GM18951 (cell line): ENCODE measurements around the gene LDLRAD3.

Source experiments
- POLR2A ChIP-seq: IDR thresholded peaks from 4 replicates; pipeline ENCODE4 v1.6.1; 2011; ENCODE audit warnings: mild to moderate bottlenecking; ENCODE audit not compliant: insufficient read length, insufficient read depth; ENCODE audit errors: extremely low read depth
- in situ Hi-C: fragments of 300-500 bp; cut with MboI; formaldehyde crosslinking; loops from one replicate; pipeline ENCODE4 v1.12.0; 2022; ENCODE audit warnings: low sequenced_read_pairs, mixed read lengths, inconsistent platforms; ENCODE audit not compliant: unreplicated experiment

The LDLRAD3 gene

DNA sequence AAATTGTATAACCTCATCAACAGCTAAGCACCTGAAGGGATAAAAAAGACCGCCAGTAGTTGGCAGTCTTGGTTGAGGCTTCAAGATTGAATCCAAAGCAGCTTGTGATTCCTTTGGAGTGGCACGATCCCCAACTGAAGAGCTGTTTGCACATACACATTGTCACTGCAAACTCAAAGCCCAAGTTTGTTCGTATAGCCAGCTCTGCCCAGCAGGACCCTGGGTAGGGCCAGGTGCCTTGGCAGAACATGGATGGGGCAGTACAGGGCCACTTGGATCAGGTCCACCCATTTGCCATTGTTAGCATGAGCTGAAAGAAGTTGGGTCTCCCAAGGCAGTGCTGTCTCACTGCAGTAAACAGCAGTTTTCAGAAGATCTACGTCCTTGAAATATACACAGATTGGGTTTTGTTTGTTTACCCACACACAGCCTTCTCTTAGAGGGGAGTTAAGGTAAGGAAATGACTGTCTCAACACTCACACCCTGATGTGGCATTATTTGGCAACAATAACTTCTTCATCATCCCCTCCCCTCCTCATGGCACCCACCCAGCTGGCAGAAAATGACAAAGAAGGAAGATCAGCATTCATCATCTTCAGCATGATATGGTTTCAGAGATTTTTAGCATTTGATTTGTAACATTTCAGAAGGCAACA lies 212.4 kb downstream of the LDLRAD3 start:
- TF ChIP-seq POLR2A, result no peak
- in situ Hi-C loops, result no loop called here

DNA sequence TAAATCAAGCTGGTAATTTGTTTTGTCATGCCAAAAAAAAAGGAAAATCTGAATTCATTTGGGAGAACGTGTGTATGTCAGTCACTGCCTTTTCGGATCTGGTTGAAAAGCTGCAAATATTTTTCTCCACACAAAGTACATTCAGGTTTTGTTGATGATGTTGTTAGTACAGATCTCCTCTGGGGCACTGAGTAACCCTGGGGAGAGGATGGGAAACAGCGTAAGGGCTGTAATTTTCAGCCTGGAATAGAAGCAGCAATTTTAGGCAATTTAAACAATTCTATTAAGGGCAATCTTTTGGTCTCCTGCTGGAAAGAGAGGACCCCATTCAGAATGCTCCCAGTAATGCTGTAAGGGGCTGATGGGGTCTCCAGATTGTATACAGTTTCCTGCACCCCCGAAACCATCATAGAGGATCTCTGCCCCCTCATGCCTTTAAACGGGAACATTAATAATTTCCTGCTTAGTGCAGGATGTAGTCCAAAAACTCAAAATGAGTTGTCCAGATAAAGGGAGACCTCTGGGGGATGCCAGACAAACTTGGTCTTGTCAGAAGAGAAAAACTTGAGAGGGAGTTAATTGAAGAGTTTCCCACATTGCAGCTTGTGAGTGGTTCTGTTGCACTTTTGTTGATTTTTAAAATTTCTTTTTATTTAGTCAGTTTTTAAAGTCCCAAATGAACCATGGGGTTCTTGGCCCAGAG lies 213.1 kb downstream of the LDLRAD3 start:
- in situ Hi-C loops, result no loop called here

DNA sequence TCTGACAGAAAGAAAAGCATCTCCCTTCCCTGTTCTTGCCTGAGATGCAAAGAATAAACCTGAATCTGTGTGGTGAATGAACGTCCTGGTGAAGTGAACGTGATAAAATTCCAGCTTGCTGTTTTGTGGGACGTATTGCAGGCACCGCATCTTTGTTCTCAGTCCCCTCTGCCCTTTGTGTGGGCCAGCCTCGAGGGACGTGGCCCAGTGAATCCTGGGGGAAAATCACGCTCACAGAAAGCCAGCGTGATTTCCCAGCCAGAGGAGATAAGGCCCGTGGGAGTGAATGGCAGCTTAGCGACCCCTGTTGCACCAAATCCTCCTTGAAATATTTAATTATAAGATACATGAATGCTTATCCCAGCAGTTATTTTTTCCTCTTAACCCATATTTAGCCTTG lies 216.2 kb downstream of the LDLRAD3 start:
- in situ Hi-C loops, result no loop called here
- no peak for TF ChIP-seq POLR2A

More for the DNA sequence above, 213.1 kb downstream of the LDLRAD3 start:
- no peak for TF ChIP-seq POLR2A

DNA sequence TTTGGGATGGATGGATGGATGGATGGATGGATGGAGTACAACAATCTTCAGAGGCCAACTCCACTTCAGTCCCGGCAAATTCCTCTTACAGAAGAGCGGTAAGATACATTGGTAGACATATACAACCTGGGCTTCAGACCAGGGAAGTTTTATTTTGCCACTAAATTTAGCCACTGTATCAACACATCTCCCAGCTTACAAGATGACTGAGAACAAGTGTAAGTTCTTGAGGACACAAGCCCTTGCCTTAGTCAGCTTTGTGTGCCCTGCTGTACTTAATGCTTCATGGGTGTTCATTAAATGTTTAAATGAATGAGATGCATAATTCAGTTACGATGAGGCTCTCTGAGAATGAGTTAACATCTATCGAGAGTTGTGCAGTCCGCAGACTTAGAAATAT lies 217.7 kb downstream of the LDLRAD3 start:
- in situ Hi-C loops, result no loop called here
- no peak for TF ChIP-seq POLR2A

- TF ChIP-seq POLR2A, result no peak
- in situ Hi-C loops, result no loop called here
Observed at GRCh38 chr11:36162006-36162882, 218.4 kb downstream of the LDLRAD3 start.

GRCh38 chr11:36162883-36163434 lies 219.1 kb downstream of the LDLRAD3 start:
- in situ Hi-C loops, result no loop called here
- no peak for TF ChIP-seq POLR2A

DNA sequence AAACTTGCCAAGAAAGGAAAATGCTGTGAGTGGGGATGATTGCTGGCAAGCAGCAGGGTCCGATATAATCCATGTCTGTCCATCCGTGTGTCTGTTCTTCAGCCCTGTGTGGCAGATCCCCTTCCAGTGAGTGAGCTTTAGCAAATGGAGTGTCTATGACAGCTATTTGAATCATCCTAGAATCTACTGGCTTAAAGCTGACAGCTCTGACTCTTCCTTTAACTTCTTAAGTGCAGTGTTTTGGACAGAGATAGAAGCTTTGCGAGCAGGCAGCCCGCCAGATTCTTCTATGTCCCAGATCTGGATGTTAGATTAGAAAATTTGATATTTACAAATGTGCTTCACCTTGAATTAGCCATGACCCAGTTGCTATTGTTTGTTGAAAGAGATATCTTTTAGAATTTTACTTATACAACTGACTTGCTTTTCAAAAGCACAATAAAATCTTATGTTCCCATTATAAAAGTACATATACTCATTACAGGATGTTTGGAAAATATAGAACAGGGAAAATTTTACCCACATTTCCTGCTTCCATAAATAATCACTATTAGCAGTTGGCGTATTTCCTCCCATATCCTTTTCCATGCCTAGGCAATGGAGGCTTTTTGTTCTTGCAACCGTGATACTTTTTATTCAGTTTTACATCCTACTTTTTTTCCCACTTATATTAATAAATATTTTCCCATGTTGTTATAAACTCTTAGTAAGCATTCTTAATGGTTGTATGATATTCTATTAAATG lies 220.8 kb downstream of the LDLRAD3 start:
- no peak for TF ChIP-seq POLR2A
- in situ Hi-C loops, result no loop called here

DNA sequence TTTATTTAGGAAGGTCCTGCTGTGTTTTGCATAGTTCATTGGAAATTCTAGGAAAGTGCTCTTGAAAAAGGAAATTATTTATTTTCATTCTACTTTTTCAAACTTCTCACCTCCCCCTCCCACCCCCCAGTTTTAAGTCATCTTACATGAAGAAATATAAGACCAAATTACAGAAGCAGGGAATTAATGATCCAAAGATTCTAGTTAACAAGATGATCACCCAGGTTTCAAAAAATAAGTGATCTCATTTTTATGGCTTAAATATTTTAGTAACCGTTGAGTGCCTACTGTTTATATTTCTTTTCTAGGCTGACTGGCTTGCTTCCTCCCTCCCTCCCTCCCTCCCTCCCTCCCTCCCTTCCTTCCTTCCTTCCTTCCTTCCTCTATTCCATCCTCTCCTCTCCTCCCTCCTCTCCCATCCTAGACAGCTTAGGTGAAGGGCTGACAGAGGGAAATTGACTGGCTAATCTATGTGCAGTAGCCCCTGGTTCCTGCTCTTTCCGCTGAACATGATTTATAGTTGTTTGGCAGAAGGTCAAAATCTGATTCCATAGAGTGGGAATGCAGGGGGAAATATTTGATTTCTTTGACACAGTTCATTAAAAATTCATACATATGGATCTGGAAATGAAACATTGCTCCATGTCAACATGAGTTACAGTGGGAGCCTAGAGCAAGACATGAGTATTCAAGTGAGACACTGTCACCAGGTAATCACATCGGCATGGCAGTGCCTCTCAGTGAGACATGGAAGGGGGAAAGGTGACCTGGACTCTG lies 221.9 kb downstream of the LDLRAD3 start:
- TF ChIP-seq POLR2A, result no peak
- in situ Hi-C loops, result no loop called here

- TF ChIP-seq POLR2A, result no peak
- in situ Hi-C loops, result no loop called here
Observed at GRCh38 chr11:36167073-36167472, 223.2 kb downstream of the LDLRAD3 start.

DNA sequence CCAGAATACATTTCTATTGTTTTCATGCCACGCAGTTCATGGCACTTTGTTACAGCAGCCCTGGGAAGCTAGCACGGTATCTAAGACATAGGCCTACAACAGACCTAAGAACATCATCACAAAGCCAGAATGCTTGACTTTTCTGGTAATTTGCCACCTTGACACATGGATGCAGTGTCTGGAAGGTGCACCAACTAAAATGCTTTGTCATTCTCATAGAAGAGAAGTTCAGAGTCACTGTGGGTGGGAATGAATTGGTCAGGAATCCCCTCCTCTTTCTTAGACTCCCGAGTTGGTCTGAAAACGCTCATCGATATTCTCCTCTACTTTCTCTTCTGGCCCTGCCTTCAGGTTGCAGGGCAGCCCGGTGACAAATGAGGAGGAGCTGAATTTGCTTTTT lies 223.9 kb downstream of the LDLRAD3 start:
- in situ Hi-C loops, result no loop called here
- no peak for TF ChIP-seq POLR2A

DNA sequence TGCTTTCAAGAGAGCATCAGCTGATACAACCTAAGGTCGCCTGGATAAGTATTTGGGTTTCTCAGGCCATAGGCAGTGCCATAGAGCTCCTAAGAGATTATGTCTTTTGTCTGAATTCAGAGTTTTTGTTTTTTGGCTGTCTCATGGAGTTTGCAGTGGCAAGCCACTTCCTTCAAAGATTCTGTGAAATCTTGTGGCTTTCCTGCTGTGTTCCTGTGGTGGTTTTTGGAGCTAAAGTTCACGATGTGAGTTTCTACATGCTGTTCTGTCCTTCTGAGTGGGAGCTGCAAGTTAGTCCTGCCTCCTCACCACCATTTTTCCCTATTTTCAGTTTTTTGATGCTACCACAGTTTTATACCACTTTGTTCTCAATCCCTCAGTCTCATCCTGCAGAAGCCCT lies 234.0 kb downstream of the LDLRAD3 start:
- TF ChIP-seq POLR2A, result no peak
- in situ Hi-C loops, result no loop called here
